Endothelial cell (in vitro differentiated cells): ENCODE measurements around the gene LRCH3. TPM values are rescaled to one million over a fixed set of nuclear protein-coding genes. Genes with fewer than 3 reads are reported as not detected.

Experiments used
- DNase-seq: peaks from one replicate; pipeline ENCODE4 v3.0.0; 2021; ENCODE audit warnings: low spot score
- H3K27ac Mint-ChIP-seq: one replicate; pipeline ENCODE4 v1.8.0; 2021; ENCODE audit warnings: mixed read lengths, inconsistent platforms; ENCODE audit not compliant: unreplicated experiment
- H3K27me3 Mint-ChIP-seq: one replicate; pipeline ENCODE4 v1.8.0; 2021; ENCODE audit warnings: mild to moderate bottlenecking, moderate library complexity, mixed read lengths, inconsistent platforms; ENCODE audit not compliant: unreplicated experiment
- H3K36me3 Mint-ChIP-seq: one replicate; pipeline ENCODE4 v1.8.0; 2021; ENCODE audit warnings: mild to moderate bottlenecking, low read depth, mixed read lengths, inconsistent platforms; ENCODE audit not compliant: unreplicated experiment
- H3K4me1 Mint-ChIP-seq: one replicate; pipeline ENCODE4 v1.8.0; 2021; ENCODE audit warnings: mild to moderate bottlenecking, mixed read lengths, inconsistent platforms; ENCODE audit not compliant: unreplicated experiment
- H3K4me3 Mint-ChIP-seq: one replicate; pipeline ENCODE4 v1.8.0; 2021; ENCODE audit warnings: mild to moderate bottlenecking, mixed read lengths, inconsistent platforms; ENCODE audit not compliant: unreplicated experiment
- H3K9me3 Mint-ChIP-seq: one replicate; pipeline ENCODE4 v1.8.0; 2021; ENCODE audit warnings: mixed read lengths, inconsistent platforms; ENCODE audit not compliant: unreplicated experiment
- total RNA-seq: library from RNA; stranded (reverse); fragmentation: NEBNext Ultra II Directional; extraction: Animal tissue kit (Norgen Biotek cat#: 25700); gene quantifications from one replicate; pipeline ENCODE4 v1.2.1, GENCODE V29; 2021; ENCODE audit not compliant: unreplicated experiment
- TF ChIP-seq, protein P1 (sequence below): fragments of 200-600 bp; sonication (generic); IDR thresholded peaks from one replicate; pipeline ENCODE4 v1.5.0; 2021; ENCODE audit warnings: antibody characterized with exemption; ENCODE audit not compliant: unreplicated experiment

LRCH3 gene
- total RNA-seq, 1 donor from 2014 or later: 62.2 TPM

GRCh38 chr3:197855571-197855970, 64.5 kb downstream of the LRCH3 start:
- Mint-ChIP-seq H3K36me3 (peaks cover 38% of the 10 kb centered on the region), H3K4me1 (peaks cover 11% of the 10 kb centered on the region), H3K27ac (peak overlapping the region; percentile 95), H3K4me3 (peak overlapping the region; percentile 42), H3K9me3 (no peaks in the 10 kb centered on the region), H3K27me3 (no peaks in the 10 kb centered on the region)
- DNase-seq: no peak
- TF ChIP-seq, protein P1, sequence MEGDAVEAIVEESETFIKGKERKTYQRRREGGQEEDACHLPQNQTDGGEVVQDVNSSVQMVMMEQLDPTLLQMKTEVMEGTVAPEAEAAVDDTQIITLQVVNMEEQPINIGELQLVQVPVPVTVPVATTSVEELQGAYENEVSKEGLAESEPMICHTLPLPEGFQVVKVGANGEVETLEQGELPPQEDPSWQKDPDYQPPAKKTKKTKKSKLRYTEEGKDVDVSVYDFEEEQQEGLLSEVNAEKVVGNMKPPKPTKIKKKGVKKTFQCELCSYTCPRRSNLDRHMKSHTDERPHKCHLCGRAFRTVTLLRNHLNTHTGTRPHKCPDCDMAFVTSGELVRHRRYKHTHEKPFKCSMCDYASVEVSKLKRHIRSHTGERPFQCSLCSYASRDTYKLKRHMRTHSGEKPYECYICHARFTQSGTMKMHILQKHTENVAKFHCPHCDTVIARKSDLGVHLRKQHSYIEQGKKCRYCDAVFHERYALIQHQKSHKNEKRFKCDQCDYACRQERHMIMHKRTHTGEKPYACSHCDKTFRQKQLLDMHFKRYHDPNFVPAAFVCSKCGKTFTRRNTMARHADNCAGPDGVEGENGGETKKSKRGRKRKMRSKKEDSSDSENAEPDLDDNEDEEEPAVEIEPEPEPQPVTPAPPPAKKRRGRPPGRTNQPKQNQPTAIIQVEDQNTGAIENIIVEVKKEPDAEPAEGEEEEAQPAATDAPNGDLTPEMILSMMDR: no peak

- peak overlapping the region; percentile 42 for H3K4me3 Mint-ChIP-seq
- peaks cover 11% of the 10 kb centered on the region for H3K4me1 Mint-ChIP-seq
- peaks cover 38% of the 10 kb centered on the region for H3K36me3 Mint-ChIP-seq
- H3K27ac Mint-ChIP-seq: peak overlapping the region; percentile 95
- TF ChIP-seq, protein P1: no peak
- no peaks in the 10 kb centered on the region for H3K27me3 Mint-ChIP-seq
- H3K9me3 Mint-ChIP-seq: no peaks in the 10 kb centered on the region
- DNase-seq: no peak
Measured at GRCh38 chr3:197856199-197856816, 65.3 kb downstream of the LRCH3 start.

DNA sequence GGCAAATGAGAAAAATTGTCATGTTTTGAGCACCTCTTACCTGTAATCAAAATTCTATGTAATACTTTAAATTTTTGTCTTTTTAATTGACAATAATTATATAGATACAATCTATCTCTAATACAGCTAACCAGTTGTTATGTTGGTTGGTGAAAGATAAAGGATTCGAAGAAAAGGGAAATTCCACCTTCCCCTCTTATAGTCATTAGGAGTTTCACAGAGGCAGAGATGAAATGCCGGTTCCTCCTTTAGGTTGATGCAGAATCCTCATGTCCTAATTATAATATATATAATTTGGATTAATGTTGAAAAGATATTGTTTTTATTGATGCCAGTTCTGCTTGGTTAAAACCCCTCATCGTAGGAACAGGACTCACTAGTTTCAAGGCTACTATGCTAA, 67.1 kb downstream of the LRCH3 start:
- H3K27me3 Mint-ChIP-seq: no peaks in the 10 kb centered on the region
- no peak for DNase-seq
- H3K4me1 Mint-ChIP-seq: peaks cover 11% of the 10 kb centered on the region
- peaks cover 33% of the 10 kb centered on the region for H3K36me3 Mint-ChIP-seq
- no peak overlapping the region for H3K27ac Mint-ChIP-seq
- H3K4me3 Mint-ChIP-seq: no peak overlapping the region
- H3K9me3 Mint-ChIP-seq: no peaks in the 10 kb centered on the region
- TF ChIP-seq, protein P1: no peak

- Mint-ChIP-seq H3K4me1 (peaks cover 11% of the 10 kb centered on the region), H3K36me3 (peaks cover 33% of the 10 kb centered on the region), H3K9me3 (no peaks in the 10 kb centered on the region), H3K27ac (no peak overlapping the region), H3K27me3 (no peaks in the 10 kb centered on the region), H3K4me3 (no peak overlapping the region)
- TF ChIP-seq, protein P1: no peak
- no peak for DNase-seq
Measured at GRCh38 chr3:197858598-197858997, 67.5 kb downstream of the LRCH3 start.

- TF ChIP-seq, protein P1: no peak
- Mint-ChIP-seq H3K4me1 (peaks cover 3% of the 10 kb centered on the region), H3K4me3 (no peak overlapping the region)
Measured at GRCh38 chr3:197866035-197866434, 75.0 kb downstream of the LRCH3 start.

More at GRCh38 chr3:197866035-197866434, 75.0 kb downstream of the LRCH3 start:
- H3K36me3 Mint-ChIP-seq: peaks cover 30% of the 10 kb centered on the region
- no peak for DNase-seq
- no peak overlapping the region for H3K27ac Mint-ChIP-seq
- no peaks in the 10 kb centered on the region for H3K9me3 Mint-ChIP-seq
- H3K27me3 Mint-ChIP-seq: no peaks in the 10 kb centered on the region
